Parathyroid adenoma (tissue), 2 donors: Measurements from ENCODE around the gene DUS1L.

Experiments used
- H2AFZ ChIP-seq: fragments of 300-600 bp; sonication (generic); one replicate; pipeline ENCODE4 v1.7.0; 2017; ENCODE audit warnings: antibody characterized with exemption, mild to moderate bottlenecking
- H3K27ac ChIP-seq: fragments of 300-600 bp; sonication (generic); one replicate; pipeline ENCODE4 v1.7.0; 2017
- H3K27me3 ChIP-seq: fragments of 300-600 bp; sonication (generic); one replicate; pipeline ENCODE4 v1.7.0; 2017; ENCODE audit warnings: low read length; ENCODE audit not compliant: control insufficient read depth, insufficient read depth
- H3K36me3 ChIP-seq: fragments of 300-600 bp; sonication (generic); one replicate; pipeline ENCODE4 v1.7.0; 2017; ENCODE audit warnings: low read length; ENCODE audit not compliant: control insufficient read depth, insufficient read depth
- H3K4me1 ChIP-seq: fragments of 300-600 bp; sonication (generic); one replicate; pipeline ENCODE4 v1.7.0; 2017; ENCODE audit warnings: control low read depth
- H3K4me2 ChIP-seq: fragments of 300-600 bp; sonication (generic); one replicate; pipeline ENCODE4 v1.7.0; 2017; ENCODE audit warnings: low read length
- H3K4me3 ChIP-seq: fragments of 300-600 bp; sonication (generic); one replicate; pipeline ENCODE4 v1.7.0; 2017; ENCODE audit warnings: low read depth, low read length
- H3K79me2 ChIP-seq: fragments of 300-600 bp; sonication (generic); one replicate; pipeline ENCODE4 v1.7.0; 2017; ENCODE audit warnings: control low read depth
- H3K9ac ChIP-seq: fragments of 300-600 bp; sonication (generic); one replicate; pipeline ENCODE4 v1.7.0; 2017; ENCODE audit warnings: mild to moderate bottlenecking
- H3K9me3 ChIP-seq: fragments of 300-600 bp; sonication (generic); one replicate; pipeline ENCODE4 v1.7.0; 2017; ENCODE audit warnings: low read length; ENCODE audit not compliant: control insufficient read depth
- CTCF ChIP-seq: fragments of 300-600 bp; sonication (generic); IDR thresholded peaks from one replicate; pipeline ENCODE4 v1.7.0; 2017; ENCODE audit warnings: antibody characterized with exemption, mild to moderate bottlenecking
- donor health status: primary hyperparathyroidism.

DUS1L gene

GRCh38 chr17:82108038-82108437, 42.4 kb upstream of the DUS1L start:
- TF ChIP-seq CTCF = no peak
- Histone ChIP-seq H3K4me3 (no peak overlapping the region), H3K79me2 (no peaks in the 10 kb centered on the region), H2AFZ (no peak overlapping the region), H3K36me3 (no peaks in the 10 kb centered on the region), H3K4me1 (peaks cover 26% of the 10 kb centered on the region), H3K27me3 (no peaks in the 10 kb centered on the region), H3K9ac (no peak overlapping the region), H3K27ac (no peak overlapping the region), H3K9me3 (no peaks in the 10 kb centered on the region), H3K4me2 (no peak overlapping the region)

GRCh38 chr17:82107341-82107860, 41.8 kb upstream of the DUS1L start:
- Histone ChIP-seq H3K4me1 (peaks cover 26% of the 10 kb centered on the region), H3K4me2 (no peak overlapping the region), H3K79me2 (no peaks in the 10 kb centered on the region), H3K27me3 (no peaks in the 10 kb centered on the region), H3K27ac (peak overlapping the region; percentile 88), H3K9me3 (no peaks in the 10 kb centered on the region), H3K4me3 (no peak overlapping the region), H3K36me3 (no peaks in the 10 kb centered on the region), H3K9ac (no peak overlapping the region), H2AFZ (no peak overlapping the region)
- no peak for TF ChIP-seq CTCF

- H3K79me2 ChIP-seq = no peaks in the 10 kb centered on the region
- H3K36me3 ChIP-seq = no peaks in the 10 kb centered on the region
- peaks cover 28% of the 10 kb centered on the region for H3K4me1 ChIP-seq
- H3K27ac ChIP-seq = peak overlapping the region; percentile 88
- H2AFZ ChIP-seq = peak overlapping the region; percentile 88
- H3K4me3 ChIP-seq = no peak overlapping the region
- H3K9me3 ChIP-seq = no peaks in the 10 kb centered on the region
- H3K27me3 ChIP-seq = no peaks in the 10 kb centered on the region
- no peak for TF ChIP-seq CTCF
- peak overlapping the region; percentile 34 for H3K9ac ChIP-seq
- peak overlapping the region; percentile 54 for H3K4me2 ChIP-seq
Observed at GRCh38 chr17:82106688-82107305, 41.2 kb upstream of the DUS1L start.

GRCh38 chr17:82105882-82106687, 40.5 kb upstream of the DUS1L start:
- peaks cover 33% of the 10 kb centered on the region for H3K4me1 ChIP-seq
- H3K27me3 ChIP-seq = no peaks in the 10 kb centered on the region
- H3K79me2 ChIP-seq = no peaks in the 10 kb centered on the region
- H3K36me3 ChIP-seq = no peaks in the 10 kb centered on the region
- no peaks in the 10 kb centered on the region for H3K9me3 ChIP-seq
- no peak overlapping the region for H3K4me3 ChIP-seq
- peak overlapping the region; percentile 88 for H3K27ac ChIP-seq
- peak; percentile 73 for TF ChIP-seq CTCF
- H3K9ac ChIP-seq = peak overlapping the region; percentile 34
- peak overlapping the region; percentile 54 for H3K4me2 ChIP-seq
- H2AFZ ChIP-seq = peak overlapping the region; percentile 88
